ENCODE results near the gene MYT1. TPM values are rescaled to one million over a fixed set of nuclear protein-coding genes. Genes with fewer than 3 reads are reported as not detected.

MYT1 gene
- total RNA-seq, 1 experiment from 2014 or later, result 2.0 TPM

DNA sequence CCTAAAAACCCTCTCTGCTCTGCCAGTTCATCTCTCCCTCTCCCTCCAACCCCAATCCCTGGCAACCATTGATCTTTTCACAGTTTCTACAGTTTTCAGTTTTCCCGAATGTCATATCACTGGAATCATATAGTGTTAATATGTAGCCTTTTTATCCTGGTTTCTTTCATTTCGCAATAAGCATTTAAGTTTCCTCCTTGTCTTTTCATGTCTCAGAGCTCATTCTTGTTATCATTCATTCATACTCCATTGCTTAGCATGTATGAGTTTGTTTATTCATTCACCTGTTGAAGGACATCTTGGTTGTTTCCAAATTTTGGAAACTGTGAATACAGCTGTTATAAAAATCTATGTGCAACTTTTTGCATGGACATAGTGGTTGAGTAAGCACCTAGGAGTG is 85.8 kb downstream of the MYT1 start:
- POLR2A ChIA-PET, result no interaction called here
- CTCF ChIA-PET, result no interaction called here

GRCh38 chr20:64253000-64253383 is 88.7 kb downstream of the MYT1 start:
- no peak overlapping the region for H3K4me3 Mint-ChIP-seq
- ChIA-PET POLR2A (interaction anchor here (0.6 kb wide), 1 partner anchor 8 kb away, joined by 3 read pairs; no protein-coding TSS in a partner anchor), CTCF (no interaction called here)
- peaks cover 21% of the 10 kb centered on the region for H3K4me1 Mint-ChIP-seq
- peaks cover 16% of the 10 kb centered on the region for H3K27me3 Mint-ChIP-seq (ENCODE audit: low read depth)
- ATAC-seq, result no peak
- no peak overlapping the region for H3K27ac Mint-ChIP-seq
- no peaks in the 10 kb centered on the region for H3K9me3 Mint-ChIP-seq
- no peaks in the 10 kb centered on the region for H3K36me3 Mint-ChIP-seq
- TF ChIP-seq, protein P1, sequence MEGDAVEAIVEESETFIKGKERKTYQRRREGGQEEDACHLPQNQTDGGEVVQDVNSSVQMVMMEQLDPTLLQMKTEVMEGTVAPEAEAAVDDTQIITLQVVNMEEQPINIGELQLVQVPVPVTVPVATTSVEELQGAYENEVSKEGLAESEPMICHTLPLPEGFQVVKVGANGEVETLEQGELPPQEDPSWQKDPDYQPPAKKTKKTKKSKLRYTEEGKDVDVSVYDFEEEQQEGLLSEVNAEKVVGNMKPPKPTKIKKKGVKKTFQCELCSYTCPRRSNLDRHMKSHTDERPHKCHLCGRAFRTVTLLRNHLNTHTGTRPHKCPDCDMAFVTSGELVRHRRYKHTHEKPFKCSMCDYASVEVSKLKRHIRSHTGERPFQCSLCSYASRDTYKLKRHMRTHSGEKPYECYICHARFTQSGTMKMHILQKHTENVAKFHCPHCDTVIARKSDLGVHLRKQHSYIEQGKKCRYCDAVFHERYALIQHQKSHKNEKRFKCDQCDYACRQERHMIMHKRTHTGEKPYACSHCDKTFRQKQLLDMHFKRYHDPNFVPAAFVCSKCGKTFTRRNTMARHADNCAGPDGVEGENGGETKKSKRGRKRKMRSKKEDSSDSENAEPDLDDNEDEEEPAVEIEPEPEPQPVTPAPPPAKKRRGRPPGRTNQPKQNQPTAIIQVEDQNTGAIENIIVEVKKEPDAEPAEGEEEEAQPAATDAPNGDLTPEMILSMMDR (IDR thresholded peaks at IDR 0.05), result no peak
- TF ChIP-seq, protein P2, sequence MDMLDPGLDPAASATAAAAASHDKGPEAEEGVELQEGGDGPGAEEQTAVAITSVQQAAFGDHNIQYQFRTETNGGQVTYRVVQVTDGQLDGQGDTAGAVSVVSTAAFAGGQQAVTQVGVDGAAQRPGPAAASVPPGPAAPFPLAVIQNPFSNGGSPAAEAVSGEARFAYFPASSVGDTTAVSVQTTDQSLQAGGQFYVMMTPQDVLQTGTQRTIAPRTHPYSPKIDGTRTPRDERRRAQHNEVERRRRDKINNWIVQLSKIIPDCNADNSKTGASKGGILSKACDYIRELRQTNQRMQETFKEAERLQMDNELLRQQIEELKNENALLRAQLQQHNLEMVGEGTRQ (CRISPR knock-in tag; IDR thresholded peaks at IDR 0.05), result no peak
- TF ChIP-seq NFYB (CRISPR knock-in tag; conservative IDR thresholded peaks at IDR 0.05; ENCODE audit: low read depth), result no peak
- TF ChIP-seq, protein P3, sequence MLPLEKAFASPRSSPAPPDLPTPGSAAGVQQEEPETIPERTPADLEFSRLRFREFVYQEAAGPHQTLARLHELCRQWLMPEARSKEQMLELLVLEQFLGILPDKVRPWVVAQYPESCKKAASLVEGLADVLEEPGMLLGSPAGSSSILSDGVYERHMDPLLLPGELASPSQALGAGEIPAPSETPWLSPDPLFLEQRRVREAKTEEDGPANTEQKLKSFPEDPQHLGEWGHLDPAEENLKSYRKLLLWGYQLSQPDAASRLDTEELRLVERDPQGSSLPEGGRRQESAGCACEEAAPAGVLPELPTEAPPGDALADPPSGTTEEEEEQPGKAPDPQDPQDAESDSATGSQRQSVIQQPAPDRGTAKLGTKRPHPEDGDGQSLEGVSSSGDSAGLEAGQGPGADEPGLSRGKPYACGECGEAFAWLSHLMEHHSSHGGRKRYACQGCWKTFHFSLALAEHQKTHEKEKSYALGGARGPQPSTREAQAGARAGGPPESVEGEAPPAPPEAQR (CRISPR knock-in tag; IDR thresholded peaks at IDR 0.05), result no peak
- no peak for TF ChIP-seq NFE2L1 (CRISPR knock-in tag; IDR thresholded peaks at IDR 0.05)
- no peak for TF ChIP-seq ZNF416 (CRISPR knock-in tag; IDR thresholded peaks at IDR 0.05)
- no peak for TF ChIP-seq OVOL2 (CRISPR knock-in tag; IDR thresholded peaks at IDR 0.05; ENCODE audit: borderline replicate concordance)
- TF ChIP-seq IRF2 (CRISPR knock-in tag; IDR thresholded peaks at IDR 0.05; ENCODE audit: borderline replicate concordance, low read depth), result no peak
- no peak for TF ChIP-seq MLX (CRISPR knock-in tag; IDR thresholded peaks at IDR 0.05)
- TF ChIP-seq, protein P4, sequence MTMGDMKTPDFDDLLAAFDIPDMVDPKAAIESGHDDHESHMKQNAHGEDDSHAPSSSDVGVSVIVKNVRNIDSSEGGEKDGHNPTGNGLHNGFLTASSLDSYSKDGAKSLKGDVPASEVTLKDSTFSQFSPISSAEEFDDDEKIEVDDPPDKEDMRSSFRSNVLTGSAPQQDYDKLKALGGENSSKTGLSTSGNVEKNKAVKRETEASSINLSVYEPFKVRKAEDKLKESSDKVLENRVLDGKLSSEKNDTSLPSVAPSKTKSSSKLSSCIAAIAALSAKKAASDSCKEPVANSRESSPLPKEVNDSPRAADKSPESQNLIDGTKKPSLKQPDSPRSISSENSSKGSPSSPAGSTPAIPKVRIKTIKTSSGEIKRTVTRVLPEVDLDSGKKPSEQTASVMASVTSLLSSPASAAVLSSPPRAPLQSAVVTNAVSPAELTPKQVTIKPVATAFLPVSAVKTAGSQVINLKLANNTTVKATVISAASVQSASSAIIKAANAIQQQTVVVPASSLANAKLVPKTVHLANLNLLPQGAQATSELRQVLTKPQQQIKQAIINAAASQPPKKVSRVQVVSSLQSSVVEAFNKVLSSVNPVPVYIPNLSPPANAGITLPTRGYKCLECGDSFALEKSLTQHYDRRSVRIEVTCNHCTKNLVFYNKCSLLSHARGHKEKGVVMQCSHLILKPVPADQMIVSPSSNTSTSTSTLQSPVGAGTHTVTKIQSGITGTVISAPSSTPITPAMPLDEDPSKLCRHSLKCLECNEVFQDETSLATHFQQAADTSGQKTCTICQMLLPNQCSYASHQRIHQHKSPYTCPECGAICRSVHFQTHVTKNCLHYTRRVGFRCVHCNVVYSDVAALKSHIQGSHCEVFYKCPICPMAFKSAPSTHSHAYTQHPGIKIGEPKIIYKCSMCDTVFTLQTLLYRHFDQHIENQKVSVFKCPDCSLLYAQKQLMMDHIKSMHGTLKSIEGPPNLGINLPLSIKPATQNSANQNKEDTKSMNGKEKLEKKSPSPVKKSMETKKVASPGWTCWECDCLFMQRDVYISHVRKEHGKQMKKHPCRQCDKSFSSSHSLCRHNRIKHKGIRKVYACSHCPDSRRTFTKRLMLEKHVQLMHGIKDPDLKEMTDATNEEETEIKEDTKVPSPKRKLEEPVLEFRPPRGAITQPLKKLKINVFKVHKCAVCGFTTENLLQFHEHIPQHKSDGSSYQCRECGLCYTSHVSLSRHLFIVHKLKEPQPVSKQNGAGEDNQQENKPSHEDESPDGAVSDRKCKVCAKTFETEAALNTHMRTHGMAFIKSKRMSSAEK (CRISPR knock-in tag; IDR thresholded peaks at IDR 0.05; ENCODE audit: borderline replicate concordance), result no peak
- no peak for TF ChIP-seq ETV6 (CRISPR knock-in tag; IDR thresholded peaks at IDR 0.05)
- TF ChIP-seq, protein P5, sequence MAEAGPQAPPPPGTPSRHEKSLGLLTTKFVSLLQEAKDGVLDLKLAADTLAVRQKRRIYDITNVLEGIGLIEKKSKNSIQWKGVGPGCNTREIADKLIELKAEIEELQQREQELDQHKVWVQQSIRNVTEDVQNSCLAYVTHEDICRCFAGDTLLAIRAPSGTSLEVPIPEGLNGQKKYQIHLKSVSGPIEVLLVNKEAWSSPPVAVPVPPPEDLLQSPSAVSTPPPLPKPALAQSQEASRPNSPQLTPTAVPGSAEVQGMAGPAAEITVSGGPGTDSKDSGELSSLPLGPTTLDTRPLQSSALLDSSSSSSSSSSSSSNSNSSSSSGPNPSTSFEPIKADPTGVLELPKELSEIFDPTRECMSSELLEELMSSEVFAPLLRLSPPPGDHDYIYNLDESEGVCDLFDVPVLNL (CRISPR knock-in tag; IDR thresholded peaks at IDR 0.05; ENCODE audit: borderline replicate concordance, low read depth), result no peak
- no peak for TF ChIP-seq NFATC4 (CRISPR knock-in tag; IDR thresholded peaks at IDR 0.05)
- no peak for TF ChIP-seq STAT6 (CRISPR knock-in tag; conservative IDR thresholded peaks at IDR 0.05; ENCODE audit: low read depth)
- TF ChIP-seq JUN (CRISPR knock-in tag; IDR thresholded peaks at IDR 0.05), result no peak
- TF ChIP-seq CREB1 (CRISPR knock-in tag; IDR thresholded peaks at IDR 0.05), result no peak
- no peak for DNase-seq (ENCODE audit: low spot score)

More for the DNA sequence above, 85.8 kb downstream of the MYT1 start:
- H3K4me3 Mint-ChIP-seq, result no peak overlapping the region
- peaks cover 13% of the 10 kb centered on the region for H3K27me3 Mint-ChIP-seq (ENCODE audit: low read depth)
- DNase-seq (ENCODE audit: low spot score) (no peak), ATAC-seq (no peak)
- no peak for TF ChIP-seq MYBL2 (CRISPR knock-in tag; IDR thresholded peaks at IDR 0.05)
- no peak for TF ChIP-seq ZNF671 (CRISPR knock-in tag; IDR thresholded peaks at IDR 0.05)
- TF ChIP-seq GRHL2 (CRISPR knock-in tag; IDR thresholded peaks at IDR 0.05; ENCODE audit: insufficient replicate concordance, severe bottlenecking), result no peak
- TF ChIP-seq NR2C2 (CRISPR knock-in tag; IDR thresholded peaks at IDR 0.05), result no peak
- no peak for TF ChIP-seq PRRX2 (CRISPR knock-in tag; IDR thresholded peaks at IDR 0.05)
- no peak for TF ChIP-seq GTF2I (CRISPR knock-in tag; conservative IDR thresholded peaks at IDR 0.05)
- H3K36me3 Mint-ChIP-seq, result no peaks in the 10 kb centered on the region
- H3K9me3 Mint-ChIP-seq, result no peaks in the 10 kb centered on the region
- H3K27ac Mint-ChIP-seq, result no peak overlapping the region
- H3K4me1 Mint-ChIP-seq, result peaks cover 7% of the 10 kb centered on the region
